T-helper 1 cell treated with Interleukin-12 subunit alpha and Interleukin-12 subunit beta and Interleukin-4 antibody, amounts not matched to agents 30 ng/mL and 1 ng/mL, for 36 hours (primary cell): ENCODE results near the gene ADAM15. TPM values are rescaled to one million over a fixed set of nuclear protein-coding genes. Genes with fewer than 3 reads are reported as not detected.

ENCODE experiments used
- intact Hi-C: fragments of 100-400 bp; cut with micrococcal nuclease; formaldehyde crosslinking; loops from one replicate; pipeline ENCODE4 v1.15.1; 2024
- total RNA-seq: library from RNA; stranded (reverse); gene quantifications from 2 replicates; pipeline ENCODE4 v1.2.3, GENCODE V29; 2022

Gene ADAM15
- total RNA-seq, 1 donor from 2014 or later: 51.6 TPM

- intact Hi-C loops: loop anchor here (1.0 to 5.0 kb wide), 4 partner anchors 10 to 754 kb away; partner anchors contain the start of genes ATP8B2, SHE and TDRD10
Observed at GRCh38 chr1:155081472-155082300, 30.6 kb downstream of the ADAM15 start.

GRCh38 chr1:155082301-155083051, 31.4 kb downstream of the ADAM15 start:
- intact Hi-C loops: loop anchor here (5.0 kb wide), 2 partner anchors 580 to 755 kb away; partner anchors contain the start of genes ATP8B2, SHE and TDRD10

- intact Hi-C loops: loop anchor here (5.0 kb wide), 2 partner anchors 581 to 756 kb away; partner anchors contain the start of genes ATP8B2, SHE and TDRD10
Observed at GRCh38 chr1:155083052-155083541, 32.0 kb downstream of the ADAM15 start.

GRCh38 chr1:155083865-155084721, 33.0 kb downstream of the ADAM15 start:
- intact Hi-C loops: loop anchor here (1.0 to 5.0 kb wide), 7 partner anchors 21 to 757 kb away; partner anchors contain the start of genes ATP8B2, EFNA4, FDPS and SHE

GRCh38 chr1:155084722-155085503, 33.8 kb downstream of the ADAM15 start:
- intact Hi-C loops: loop anchor here (1.0 to 5.0 kb wide), 17 partner anchors 22 to 758 kb away; partner anchors contain the start of genes ADAM15, ATP8B2, CKS1B and EFNA4

GRCh38 chr1:155085504-155086127, 34.5 kb downstream of the ADAM15 start:
- intact Hi-C loops: loop anchor here (1.0 to 5.0 kb wide), 11 partner anchors 34 to 606 kb away; partner anchors contain the start of genes ADAM15, CKS1B, FLAD1 and SLC50A1

- intact Hi-C loops: loop anchor here (1.0 to 5.0 kb wide), 2 partner anchors 82 to 141 kb away; no protein-coding TSS in a partner anchor
Observed at GRCh38 chr1:155086128-155086741, 35.1 kb downstream of the ADAM15 start.

- intact Hi-C loops: loop anchor here (1.0 to 5.0 kb wide), 2 partner anchors 81 to 140 kb away; no protein-coding TSS in a partner anchor
Observed at GRCh38 chr1:155086856-155087535, 35.9 kb downstream of the ADAM15 start.

- intact Hi-C loops: loop anchor here (1.0 kb wide), 2 partner anchors 76 to 81 kb away; no protein-coding TSS in a partner anchor
Observed at GRCh38 chr1:155091071-155092051, 40.2 kb downstream of the ADAM15 start.

- intact Hi-C loops: no loop called here
Observed at GRCh38 chr1:155092131-155092530, 41.0 kb downstream of the ADAM15 start.

GRCh38 chr1:155092641-155093040, 41.5 kb downstream of the ADAM15 start:
- intact Hi-C loops: no loop called here

GRCh38 chr1:155093911-155094621, 43.0 kb downstream of the ADAM15 start:
- intact Hi-C loops: no loop called here

- intact Hi-C loops: no loop called here
Observed at GRCh38 chr1:155094622-155094948, 43.5 kb downstream of the ADAM15 start.

- intact Hi-C loops: no loop called here
Observed at GRCh38 chr1:155099331-155099730, 48.2 kb downstream of the ADAM15 start.

- intact Hi-C loops: no loop called here
Observed at GRCh38 chr1:155103325-155103724, 52.2 kb downstream of the ADAM15 start.
